HepG2 (cell line): Measurements from ENCODE around the gene CASP5. TPM values are rescaled to one million over a fixed set of nuclear protein-coding genes. Genes with fewer than 3 reads are reported as not detected.

ENCODE experiments used
- ATAC-seq: fragments of 200-7000 bp; cut with Tn5 transposase; 3 replicates; pipeline ENCODE4 v1.9.1; 2020; ENCODE audit warnings: mild to moderate bottlenecking, moderate library complexity
- BruUV-seq: library from RNA; stranded (reverse); fragments of 400-500 nt; replicated peaks from 2 replicates; lab custom pipeline; 2021; lab: Mats Ljungman, UMichigan
- CTCF ChIA-PET: fragments of 300-600 bp; formaldehyde crosslinking; extraction: SDS; loops from one replicate; lab custom pipeline; 2021; ENCODE audit warnings: low total read pairs, inconsistent platforms, low intra/inter-chr PET ratio; lab: Yijun Ruan, JAX
- POLR2A ChIA-PET: fragments of 350-600 bp; sonication (Branson Sonifier 250); formaldehyde crosslinking; loops from one replicate; lab custom pipeline; 2020; ENCODE audit warnings: antibody characterized with exemption, inconsistent platforms; lab: Yijun Ruan, JAX
- DNase-seq: peaks from one replicate; pipeline ENCODE4 v3.0.0-alpha.2; 2015; ENCODE audit warnings: low spot score
- FAIRE-seq: peaks from 3 replicates; lab custom pipeline; 2011; peaks lifted over from hg19 to GRCh38; lab: Jason Lieb, UNC
- H2AFZ ChIP-seq: one replicate; pipeline ENCODE4 v1.6.1; 2011; ENCODE audit warnings: low read length, inconsistent platforms
- H3K27ac ChIP-seq: fragments of 300-600 bp; 3 replicates; pipeline ENCODE4 v1.8.0; 2011; ENCODE audit warnings: mixed run types, mild to moderate bottlenecking, mixed read lengths, low read length, inconsistent platforms; ENCODE audit not compliant: insufficient read depth; ENCODE audit errors: extremely low read length
- H3K27me3 ChIP-seq, 2 experiments: fragments of 200-600 bp in 1 of 2; 2 replicates in 1 of 2; 3 replicates in 1 of 2; pipeline versions ENCODE4 v1.6.0 to v1.8.0; 2011; ENCODE audit warnings: low read length in 2 of 2, mild to moderate bottlenecking in 2 of 2, moderate library complexity in 2 of 2, inconsistent platforms in 1 of 2; ENCODE audit not compliant: insufficient read depth in 2 of 2, control insufficient read depth in 1 of 2
- H3K36me3 ChIP-seq, 2 experiments: fragments of 200-600 bp in 1 of 2; replicated peaks in 1 of 2; 2 replicates in 1 of 2; 3 replicates in 1 of 2; pipeline versions ENCODE4 v1.5.1 to v1.8.0; 2011; ENCODE audit warnings: low read length in 2 of 2, inconsistent platforms in 1 of 2; ENCODE audit not compliant: insufficient read depth in 2 of 2, control insufficient read depth in 1 of 2
- H3K4me1 ChIP-seq: 2 replicates; pipeline ENCODE4 v1.5.1; 2012; ENCODE audit warnings: low read length, inconsistent platforms; ENCODE audit not compliant: insufficient read depth
- H3K4me2 ChIP-seq: 2 replicates; pipeline ENCODE4 v1.6.0; 2011; ENCODE audit warnings: low read depth, low read length, inconsistent platforms
- H3K4me3 ChIP-seq, 3 experiments: fragments of 200-600 bp in 1 of 3; sonication (generic), shearing (Covaris generic) in 1 of 3; replicated peaks in 1 of 3; 2 replicates each; pipeline ENCODE4 v1.5.1; 2011 to 2016; ENCODE audit warnings: low read length in 3 of 3, inconsistent platforms in 2 of 3, low read depth in 2 of 3, mild to moderate bottlenecking in 2 of 3, control low read depth in 1 of 3, mixed read lengths in 1 of 3; ENCODE audit not compliant: insufficient read depth in 1 of 3
- H3K79me2 ChIP-seq: one replicate; pipeline ENCODE4 v1.6.1; 2011; ENCODE audit warnings: low read length, inconsistent platforms; ENCODE audit not compliant: insufficient read depth
- H3K9ac ChIP-seq: 2 replicates; pipeline ENCODE4 v1.6.0; 2011; ENCODE audit warnings: mild to moderate bottlenecking, low read depth, low read length, inconsistent platforms; ENCODE audit not compliant: insufficient read depth
- H3K9me3 ChIP-seq: 2 replicates; pipeline ENCODE4 v1.5.1; 2012; ENCODE audit warnings: mild to moderate bottlenecking, low read length
- H4K20me1 ChIP-seq: 2 replicates; pipeline ENCODE4 v1.6.0; 2011; ENCODE audit warnings: inconsistent platforms, mild to moderate bottlenecking, low read length, moderate library complexity; ENCODE audit not compliant: insufficient read depth
- GFI1 ChIP-seq: sonication (generic); formaldehyde crosslinking; IDR thresholded peaks from 2 replicates; pipeline ENCODE4 v1.5.0; 2020; ENCODE audit warnings: missing genetic modification reagents, mild to moderate bottlenecking, borderline replicate concordance
- GLI4 ChIP-seq: sonication (generic); formaldehyde crosslinking; IDR thresholded peaks from 2 replicates; pipeline ENCODE4 v1.5.1; 2020; ENCODE audit warnings: missing genetic modification reagents, mild to moderate bottlenecking, moderate library complexity, borderline replicate concordance
- HDAC2 ChIP-seq: sonication (generic); formaldehyde crosslinking; IDR thresholded peaks from 2 replicates; pipeline ENCODE4 v1.4.0; 2020; ENCODE audit warnings: missing genetic modification reagents
- HHEX ChIP-seq: IDR thresholded peaks from 2 replicates; pipeline ENCODE4 v1.6.1; 2016; ENCODE audit warnings: control low read depth
- HMG20A ChIP-seq: IDR thresholded peaks from 2 replicates; pipeline ENCODE4 v1.6.1; 2016; ENCODE audit warnings: borderline replicate concordance
- ISL2 ChIP-seq: sonication (generic); formaldehyde crosslinking; IDR thresholded peaks from 2 replicates; pipeline ENCODE4 v1.5.0; 2020; ENCODE audit warnings: missing genetic modification reagents
- KLF6 ChIP-seq: IDR thresholded peaks from 2 replicates; pipeline ENCODE4 v1.8.0; 2016; ENCODE audit warnings: missing biosample characterization, missing genetic modification reagents
- MIER2 ChIP-seq: IDR thresholded peaks from 2 replicates; pipeline ENCODE4 v1.6.1; 2016; ENCODE audit warnings: missing biosample characterization, missing genetic modification reagents
- MYNN ChIP-seq: sonication (generic); formaldehyde crosslinking; IDR thresholded peaks from 2 replicates; pipeline ENCODE4 v1.4.0; 2020; ENCODE audit warnings: mild to moderate bottlenecking, low read depth, missing genetic modification reagents
- NFYB ChIP-seq: sonication (generic); formaldehyde crosslinking; IDR thresholded peaks from 2 replicates; pipeline ENCODE4 v1.4.0; 2020; ENCODE audit warnings: missing genetic modification reagents
- RFXAP ChIP-seq: sonication (generic); formaldehyde crosslinking; IDR thresholded peaks from 2 replicates; pipeline ENCODE4 v1.4.0; 2020; ENCODE audit warnings: missing genetic modification reagents, borderline replicate concordance
- SOX13 ChIP-seq, 3 experiments: fragments of 450-650 bp in 1 of 3; sonication (generic) in 1 of 3; formaldehyde crosslinking in 1 of 3; IDR thresholded peaks in 2 of 3; conservative IDR thresholded peaks in 1 of 3; 2 replicates each; pipeline versions ENCODE4 v1.5.0 to v1.6.1; 2016 to 2020; ENCODE audit warnings: antibody characterized with exemption in 1 of 3, mild to moderate bottlenecking in 1 of 3, missing compliant biosample characterization in 1 of 3, missing genetic modification reagents in 1 of 3, moderate library complexity in 1 of 3
- SP4 ChIP-seq: sonication (generic); formaldehyde crosslinking; IDR thresholded peaks from 2 replicates; pipeline ENCODE4 v1.8.1; 2023; ENCODE audit warnings: mild to moderate bottlenecking, missing genetic modification reagents
- TBX2 ChIP-seq: sonication (generic); formaldehyde crosslinking; IDR thresholded peaks from 2 replicates; pipeline ENCODE4 v1.5.0; 2020; ENCODE audit warnings: missing genetic modification reagents, mild to moderate bottlenecking, borderline replicate concordance
- TBX3 ChIP-seq: fragments of 450-650 bp; IDR thresholded peaks from 2 replicates; pipeline ENCODE4 v1.6.1; 2017; ENCODE audit warnings: antibody characterized with exemption, mild to moderate bottlenecking, inconsistent platforms, borderline replicate concordance
- ZFP1 ChIP-seq: IDR thresholded peaks from 2 replicates; pipeline ENCODE4 v1.6.1; 2016
- ZNF501 ChIP-seq: sonication (generic); formaldehyde crosslinking; IDR thresholded peaks from 2 replicates; pipeline ENCODE4 v1.5.1; 2020; ENCODE audit warnings: mild to moderate bottlenecking, moderate library complexity, missing genetic modification reagents
- WGBS: methylation state at CpG from one replicate; pipeline ENCODE4 v1.1.6; 2017; ENCODE audit warnings: low lambda C conversion rate; 5-methylcytosine and 5-hydroxymethylcytosine counted together
- in situ Hi-C: cut with HindIII; loops from 2 replicates; pipeline ENCODE4 v1.10.0; 2017; ENCODE audit warnings: low pct_unique_long_range_greater_than_20kb; ENCODE audit not compliant: extremely low pct_ligation_motif_present
- intact Hi-C: fragments of 100-400 bp; cut with micrococcal nuclease; formaldehyde crosslinking; loops from one replicate; pipeline ENCODE4 v1.10.0; 2022; ENCODE audit not compliant: unreplicated experiment
- polyA plus RNA-seq, 8 experiments: library from polyadenylated mRNA; depleted of rRNA in 3 of 8; stranded (reverse) in 7 of 8; unstranded in 1 of 8; fragments of >200 nt; fragmentation: Illumina TruSeq in 4 of 8; extraction: Trizol in 4 of 8; gene quantifications; 2 replicates each; pipeline versions ENCODE4 v1.2.1 to v1.2.3, GENCODE V29; 2011 to 2016; ENCODE audit warnings: low read depth in 4 of 8, missing spikeins in 1 of 8, mixed read lengths in 1 of 8; ENCODE audit not compliant: insufficient read depth in 1 of 8
- total RNA-seq, 5 experiments: library from RNA; depleted of rRNA; stranded (reverse); fragments of >200 nt; fragmentation: Illumina TruSeq; extraction: Trizol; gene quantifications; 2 replicates each; pipeline ENCODE4 v1.2.3, GENCODE V29; 2016; ENCODE audit warnings: low read depth in 1 of 5
- TF ChIP-seq, protein P1 (sequence below): sonication (generic); formaldehyde crosslinking; IDR thresholded peaks from 2 replicates; pipeline ENCODE4 v1.5.0; 2020; ENCODE audit warnings: mild to moderate bottlenecking, missing genetic modification reagents, borderline replicate concordance
- TF ChIP-seq, protein P2 (sequence below): IDR thresholded peaks from 2 replicates; pipeline ENCODE4 v1.6.1; 2012; ENCODE audit warnings: inconsistent platforms
- TF ChIP-seq, protein P3 (sequence below): sonication (generic); formaldehyde crosslinking; conservative IDR thresholded peaks from 2 replicates; pipeline ENCODE4 v1.4.0; 2020; ENCODE audit warnings: missing genetic modification reagents
- TF ChIP-seq, protein P4 (sequence below): sonication (generic); formaldehyde crosslinking; IDR thresholded peaks from 2 replicates; pipeline ENCODE4 v1.5.1; 2020; ENCODE audit warnings: mild to moderate bottlenecking, missing genetic modification reagents, borderline replicate concordance

The CASP5 gene
- total and polyA plus RNA-seq, 2 of the 13 experiments (the other 11 are each of a cell fraction or from before 2014, with no cell fraction given), result not detected

DNA sequence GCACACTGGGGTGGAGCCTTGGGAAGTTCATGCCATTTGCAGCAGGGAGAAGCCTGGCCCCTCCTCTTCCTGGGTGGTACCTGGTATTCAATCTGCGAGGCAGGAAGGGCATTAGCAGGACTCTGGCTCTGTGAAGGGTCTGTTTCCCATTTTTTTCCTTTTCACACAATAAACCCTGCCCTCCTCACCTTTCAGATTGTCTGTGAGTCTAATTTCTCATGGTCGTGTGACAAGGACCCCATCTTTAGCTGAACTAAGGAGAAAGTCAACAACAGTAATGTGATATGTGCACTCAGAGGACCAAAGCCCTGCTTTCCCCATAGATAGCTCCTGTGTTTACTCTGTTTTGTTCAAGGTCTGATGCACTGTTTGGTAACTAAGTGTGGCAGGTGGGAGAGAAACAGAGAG lies 28.0 kb downstream of the CASP5 start:
- Histone ChIP-seq H3K9me3 (no peaks in the 10 kb centered on the region), H3K4me3 (peak overlapping the region in 2 of 3 experiments; percentile 40; a peak in 3 of 6 replicates), H2AFZ (no peak overlapping the region), H3K4me1 (peaks cover 40% of the 10 kb centered on the region), H3K36me3 (no peaks in the 10 kb centered on the region), H4K20me1 (no peaks in the 10 kb centered on the region), H3K27me3 (peaks cover 0 to 6% of the 10 kb centered on the region in 2 experiments; a peak in 1 of 5 replicates), H3K27ac (peak overlapping the region; percentile 60), H3K79me2 (no peaks in the 10 kb centered on the region), H3K4me2 (peak overlapping the region; percentile 75), H3K9ac (no peak overlapping the region)
- ChIA-PET CTCF (no interaction called here), POLR2A (interaction anchor here (1.0 to 1.1 kb wide), 2 partner anchors 26 to 208 kb away, joined by 3 to 9 read pairs; partner anchors contain the start of gene CASP4)
- DNase-seq, result peak; percentile 85
- peak; percentile 36 for FAIRE-seq
- in situ Hi-C loops (no loop called here), intact Hi-C loops (loop anchor here (1.0 to 5.0 kb wide), 2 partner anchors 52 to 205 kb away; partner anchors contain the start of gene CARD16)
- no TSS peak for BruUV-seq
- peak; percentile 98 for ATAC-seq
- WGBS, result 0% methylated on average over 2 of the region's 2 CpGs
- TF ChIP-seq RFXAP (CRISPR knock-in tag) (no peak), KLF6 (peak; percentile 65; the same call in 1 of the 2 replicates), ZNF501 (CRISPR knock-in tag) (peak; percentile 77), MYNN (no peak), MIER2 (CRISPR knock-in tag) (no peak), TBX3 (peak; percentile 86), NFYB (CRISPR knock-in tag) (0 out of 2 replicates have a peak, but pooled peaks have one; percentile 13), TBX2 (peak; percentile 89), HHEX (CRISPR knock-in tag) (peak; percentile 73), ISL2 (CRISPR knock-in tag) (peak; percentile 84), GLI4 (no peak), GFI1 (CRISPR knock-in tag) (0 out of 2 replicates have a peak, but pooled peaks have one; percentile 26), HDAC2 (CRISPR knock-in tag) (peak; percentile 80), SOX13 (IDR thresholded peaks at IDR 0.05) (peak; percentile 56; the same call in 1 of the 2 replicates), SOX13 (CRISPR knock-in tag; conservative IDR thresholded peaks at IDR 0.05 in 1 of 2, IDR thresholded peaks at IDR 0.05 in 1 of 2) (peak in 1 of 2 experiments; percentile 93; a peak in 2 of 4 replicates), HMG20A (CRISPR knock-in tag) (peak; percentile 65; the same call in 1 of the 2 replicates), SP4 (CRISPR knock-in tag) (peak; percentile 32; the same call in 1 of the 2 replicates), ZFP1 (CRISPR knock-in tag) (0 out of 2 replicates have a peak, but pooled peaks have one; percentile 37)
- TF ChIP-seq, protein P1, sequence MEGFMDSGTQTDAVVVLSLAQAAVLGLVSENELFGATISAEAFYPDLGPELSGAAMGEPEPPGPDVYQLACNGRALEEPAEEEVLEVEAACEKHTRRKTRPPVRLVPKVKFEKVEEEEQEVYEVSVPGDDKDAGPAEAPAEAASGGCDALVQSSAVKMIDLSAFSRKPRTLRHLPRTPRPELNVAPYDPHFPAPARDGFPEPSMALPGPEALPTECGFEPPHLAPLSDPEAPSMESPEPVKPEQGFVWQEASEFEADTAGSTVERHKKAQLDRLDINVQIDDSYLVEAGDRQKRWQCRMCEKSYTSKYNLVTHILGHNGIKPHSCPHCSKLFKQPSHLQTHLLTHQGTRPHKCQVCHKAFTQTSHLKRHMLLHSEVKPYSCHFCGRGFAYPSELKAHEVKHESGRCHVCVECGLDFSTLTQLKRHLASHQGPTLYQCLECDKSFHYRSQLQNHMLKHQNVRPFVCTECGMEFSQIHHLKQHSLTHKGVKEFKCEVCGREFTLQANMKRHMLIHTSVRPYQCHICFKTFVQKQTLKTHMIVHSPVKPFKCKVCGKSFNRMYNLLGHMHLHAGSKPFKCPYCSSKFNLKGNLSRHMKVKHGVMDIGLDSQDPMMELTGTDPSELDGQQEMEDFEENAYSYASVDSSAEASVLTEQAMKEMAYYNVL, result peak; percentile 90
- TF ChIP-seq, protein P2, sequence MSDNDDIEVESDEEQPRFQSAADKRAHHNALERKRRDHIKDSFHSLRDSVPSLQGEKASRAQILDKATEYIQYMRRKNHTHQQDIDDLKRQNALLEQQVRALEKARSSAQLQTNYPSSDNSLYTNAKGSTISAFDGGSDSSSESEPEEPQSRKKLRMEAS, result peak; percentile 25; the same call in 1 of the 2 replicates
- TF ChIP-seq, protein P3, sequence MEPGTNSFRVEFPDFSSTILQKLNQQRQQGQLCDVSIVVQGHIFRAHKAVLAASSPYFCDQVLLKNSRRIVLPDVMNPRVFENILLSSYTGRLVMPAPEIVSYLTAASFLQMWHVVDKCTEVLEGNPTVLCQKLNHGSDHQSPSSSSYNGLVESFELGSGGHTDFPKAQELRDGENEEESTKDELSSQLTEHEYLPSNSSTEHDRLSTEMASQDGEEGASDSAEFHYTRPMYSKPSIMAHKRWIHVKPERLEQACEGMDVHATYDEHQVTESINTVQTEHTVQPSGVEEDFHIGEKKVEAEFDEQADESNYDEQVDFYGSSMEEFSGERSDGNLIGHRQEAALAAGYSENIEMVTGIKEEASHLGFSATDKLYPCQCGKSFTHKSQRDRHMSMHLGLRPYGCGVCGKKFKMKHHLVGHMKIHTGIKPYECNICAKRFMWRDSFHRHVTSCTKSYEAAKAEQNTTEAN (CRISPR knock-in tag), result no peak; the same call in 1 of the 2 replicates
- TF ChIP-seq, protein P4, sequence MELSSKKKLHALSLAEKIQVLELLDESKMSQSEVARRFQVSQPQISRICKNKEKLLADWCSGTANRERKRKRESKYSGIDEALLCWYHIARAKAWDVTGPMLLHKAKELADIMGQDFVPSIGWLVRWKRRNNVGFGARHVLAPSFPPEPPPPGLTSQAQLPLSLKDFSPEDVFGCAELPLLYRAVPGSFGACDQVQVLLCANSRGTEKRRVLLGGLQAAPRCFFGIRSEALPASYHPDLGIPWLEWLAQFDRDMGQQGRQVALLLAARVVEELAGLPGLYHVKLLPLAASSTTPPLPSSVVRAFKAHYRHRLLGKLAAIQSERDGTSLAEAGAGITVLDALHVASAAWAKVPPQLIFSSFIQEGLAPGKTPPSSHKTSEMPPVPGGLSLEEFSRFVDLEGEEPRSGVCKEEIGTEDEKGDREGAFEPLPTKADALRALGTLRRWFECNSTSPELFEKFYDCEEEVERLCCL, result no peak
